Naive B cell (primary cell): ENCODE measurements around the gene C12orf75. TPM values are rescaled to one million over a fixed set of nuclear protein-coding genes. Genes with fewer than 3 reads are reported as not detected.
"Not testable (repeated sequence)": the region's sequence is repeated elsewhere in the genome, so short reads cannot be mapped to it uniquely, and the experiment has no call there.

Experiments
- ATAC-seq, 2 donors: fragments of 150-1000 bp; cut with Tn5 transposase; 2 replicates each; pipeline ENCODE4 v1.10.0; 2021; ENCODE audit warnings: low read depth in 2 of 2, mild to moderate bottlenecking in 2 of 2, moderate library complexity in 2 of 2
- DNase-seq: peaks from one replicate; pipeline ENCODE4 v3.0.0; 2022
- H3K27ac Mint-ChIP-seq, 6 donors: one replicate each; pipeline ENCODE4 v1.8.0; 2020 to 2022; ENCODE audit warnings: mild to moderate bottlenecking in 6 of 6, mixed read lengths in 6 of 6, moderate library complexity in 5 of 6, inconsistent platforms in 2 of 6
- H3K27me3 Mint-ChIP-seq, 3 donors: one replicate each; pipeline ENCODE4 v1.8.0; 2021 to 2022; ENCODE audit warnings: mixed read lengths in 3 of 3, mild to moderate bottlenecking in 1 of 3
- H3K36me3 Mint-ChIP-seq, 2 donors: one replicate each; pipeline ENCODE4 v1.8.0; 2020 to 2022; ENCODE audit warnings: mixed read lengths in 2 of 2, inconsistent platforms in 1 of 2, mild to moderate bottlenecking in 1 of 2
- H3K4me1 Mint-ChIP-seq, 3 donors: one replicate each; pipeline ENCODE4 v1.8.0; 2020 to 2022; ENCODE audit warnings: mixed read lengths in 3 of 3, inconsistent platforms in 1 of 3, mild to moderate bottlenecking in 1 of 3, moderate library complexity in 1 of 3
- H3K4me3 Mint-ChIP-seq, 8 donors: one replicate each; pipeline ENCODE4 v1.8.0; 2020 to 2022; ENCODE audit warnings: mild to moderate bottlenecking in 8 of 8, mixed read lengths in 8 of 8, moderate library complexity in 8 of 8, inconsistent platforms in 2 of 8
- H3K9me3 Mint-ChIP-seq, 7 donors: one replicate each; pipeline ENCODE4 v1.8.0; 2020 to 2022; ENCODE audit warnings: mixed read lengths in 7 of 7, mild to moderate bottlenecking in 5 of 7, inconsistent platforms in 2 of 7, moderate library complexity in 1 of 7
- polyA plus RNA-seq, 6 donors: library from polyadenylated mRNA; unstranded; fragments of 300-500 nt; fragmentation: Illumina TruSeq; gene quantifications; one replicate each; pipeline ENCODE4 v1.2.3, GENCODE V29; 2021; ENCODE audit warnings: low read depth in 6 of 6

C12orf75 gene
- polyA plus RNA-seq, 6 donors from 2014 or later: 10.9 to 56.4 (median 29.5) TPM

DNA sequence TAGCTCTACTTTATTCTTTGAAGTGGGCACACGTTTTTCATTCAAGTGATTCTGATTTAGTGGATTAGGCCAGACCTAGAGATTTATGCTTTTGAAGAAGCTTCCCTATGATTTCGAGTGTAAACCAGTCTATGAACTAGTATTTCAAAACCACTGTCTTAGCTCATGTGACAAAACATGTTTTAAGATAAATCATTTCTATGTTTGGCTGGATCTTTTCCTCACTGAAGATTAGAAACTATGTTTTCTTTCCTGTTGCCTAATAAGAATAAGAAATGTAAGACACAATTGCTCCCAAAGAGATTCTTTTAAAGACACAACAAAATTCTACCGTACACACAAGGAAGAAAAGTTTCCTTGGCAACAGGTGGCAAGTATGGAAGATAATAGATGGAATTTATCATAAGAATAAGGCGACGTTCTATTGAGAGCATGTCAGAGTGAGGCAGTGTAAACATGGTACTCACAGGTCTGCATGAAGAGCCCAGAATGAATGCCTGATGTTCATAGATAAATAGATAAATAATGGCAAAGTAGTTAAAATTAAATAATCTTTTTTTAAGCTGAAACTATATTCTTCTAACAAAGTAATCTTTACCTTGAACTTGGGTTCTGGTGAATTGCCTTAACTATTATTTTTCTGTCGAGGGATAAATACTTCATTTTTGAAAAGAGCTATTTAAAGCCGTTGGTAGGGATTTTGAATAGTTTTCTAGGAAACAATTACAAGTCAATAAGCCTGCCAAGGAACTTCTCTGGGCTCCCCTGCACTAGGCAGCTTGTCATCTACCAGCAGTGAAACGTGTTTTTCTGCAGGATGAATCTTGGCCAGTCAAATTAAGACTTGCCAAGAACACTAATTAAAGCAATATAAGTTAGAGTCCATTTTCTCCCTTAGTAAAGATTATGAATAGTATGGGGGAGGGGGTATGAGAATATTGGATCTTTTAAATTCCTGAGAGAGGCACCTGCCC lies 34.1 kb upstream of the C12orf75 start:
- Mint-ChIP-seq H3K27me3 (peaks cover 4 to 27% (median 14%) of the 10 kb centered on the region in 3 donors), H3K4me1 (no peaks in the 10 kb centered on the region), H3K9me3 (peaks cover 13 to 41% (median 32%) of the 10 kb centered on the region in 7 donors), H3K27ac (peak overlapping the region in 1 of 6 donors; percentile 4), H3K4me3 (no peak overlapping the region), H3K36me3 (peaks cover 12 to 16% of the 10 kb centered on the region in 2 donors)
- DNase-seq: no peak
- ATAC-seq: no peak

DNA sequence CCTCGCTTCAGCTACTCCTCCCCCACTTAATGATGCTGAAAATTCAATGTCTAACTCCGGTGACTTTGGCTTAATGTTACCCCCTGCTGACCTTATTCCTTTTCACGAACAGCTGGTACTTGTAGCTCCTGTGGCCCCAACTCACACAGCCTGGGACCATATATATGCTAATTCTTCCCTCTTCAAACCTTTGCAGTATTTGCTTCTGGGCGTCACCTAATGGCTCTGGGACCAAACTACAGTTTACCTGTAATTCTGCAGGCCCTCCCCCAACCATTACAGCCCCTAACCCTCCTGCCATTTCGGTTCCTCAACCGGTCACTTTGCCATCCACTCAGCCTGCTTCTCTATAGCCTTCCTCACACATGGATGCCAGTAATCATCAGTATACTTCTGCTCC lies 29.6 kb upstream of the C12orf75 start:
- no peak for DNase-seq
- peaks cover 12 to 16% of the 10 kb centered on the region in 2 donors for H3K36me3 Mint-ChIP-seq
- H3K27ac Mint-ChIP-seq: no peak overlapping the region
- peaks cover 13 to 41% (median 33%) of the 10 kb centered on the region in 7 donors for H3K9me3 Mint-ChIP-seq
- H3K27me3 Mint-ChIP-seq: peaks cover 4 to 18% (median 14%) of the 10 kb centered on the region in 3 donors
- no peak for ATAC-seq
- no peak overlapping the region for H3K4me3 Mint-ChIP-seq
- H3K4me1 Mint-ChIP-seq: no peaks in the 10 kb centered on the region

- H3K27ac Mint-ChIP-seq: no peak overlapping the region
- no peak overlapping the region for H3K4me3 Mint-ChIP-seq
- H3K27me3 Mint-ChIP-seq: peaks cover 4 to 18% (median 9%) of the 10 kb centered on the region in 3 donors
- no peaks in the 10 kb centered on the region for H3K4me1 Mint-ChIP-seq
- DNase-seq (no peak), ATAC-seq (no peak)
- peaks cover 13 to 41% (median 33%) of the 10 kb centered on the region in 7 donors for H3K9me3 Mint-ChIP-seq
- H3K36me3 Mint-ChIP-seq: peaks cover 12 to 16% of the 10 kb centered on the region in 2 donors
Measured at GRCh38 chr12:105301696-105302095, 28.8 kb upstream of the C12orf75 start.

DNA sequence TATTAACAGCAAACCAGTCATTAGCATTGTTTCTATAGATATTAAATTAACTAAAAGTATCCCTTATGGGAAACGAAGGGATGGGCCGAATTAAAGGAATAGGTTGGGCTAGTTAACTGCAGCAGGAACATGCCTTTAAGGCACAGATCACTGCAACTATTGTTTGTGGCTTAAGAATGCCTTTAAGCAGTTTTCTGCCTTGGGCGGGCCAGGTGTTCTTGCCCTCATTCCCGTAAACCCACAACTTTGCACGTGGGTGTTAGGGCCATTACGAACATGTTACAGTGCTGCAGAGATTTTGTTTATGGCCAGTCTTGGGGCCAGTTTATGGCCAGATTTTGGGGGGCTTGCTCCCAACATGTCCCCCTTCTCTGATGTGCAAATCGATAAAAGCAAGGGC lies 27.5 kb upstream of the C12orf75 start:
- ATAC-seq: not testable (repeated sequence)

GRCh38 chr12:105304626-105305025 lies 25.9 kb upstream of the C12orf75 start:
- Mint-ChIP-seq H3K27me3 (peaks cover 4 to 29% (median 19%) of the 10 kb centered on the region in 3 donors), H3K9me3 (peaks cover 11 to 38% (median 22%) of the 10 kb centered on the region in 7 donors), H3K36me3 (peaks cover 5 to 24% of the 10 kb centered on the region in 2 donors)
- not testable (repeated sequence) for ATAC-seq, H3K4me1 Mint-ChIP-seq, H3K27ac Mint-ChIP-seq, DNase-seq, H3K4me3 Mint-ChIP-seq

More for the DNA sequence above, 27.5 kb upstream of the C12orf75 start:
- H3K36me3 Mint-ChIP-seq: peaks cover 12 to 20% of the 10 kb centered on the region in 2 donors
- H3K27ac Mint-ChIP-seq: peak overlapping the region in 1 of 6 donors; percentile 45
- not testable (repeated sequence) for H3K4me1 Mint-ChIP-seq, H3K4me3 Mint-ChIP-seq, DNase-seq
- H3K9me3 Mint-ChIP-seq: peaks cover 11 to 39% (median 28%) of the 10 kb centered on the region in 7 donors
- H3K27me3 Mint-ChIP-seq: peaks cover 4 to 20% (median 14%) of the 10 kb centered on the region in 3 donors

DNA sequence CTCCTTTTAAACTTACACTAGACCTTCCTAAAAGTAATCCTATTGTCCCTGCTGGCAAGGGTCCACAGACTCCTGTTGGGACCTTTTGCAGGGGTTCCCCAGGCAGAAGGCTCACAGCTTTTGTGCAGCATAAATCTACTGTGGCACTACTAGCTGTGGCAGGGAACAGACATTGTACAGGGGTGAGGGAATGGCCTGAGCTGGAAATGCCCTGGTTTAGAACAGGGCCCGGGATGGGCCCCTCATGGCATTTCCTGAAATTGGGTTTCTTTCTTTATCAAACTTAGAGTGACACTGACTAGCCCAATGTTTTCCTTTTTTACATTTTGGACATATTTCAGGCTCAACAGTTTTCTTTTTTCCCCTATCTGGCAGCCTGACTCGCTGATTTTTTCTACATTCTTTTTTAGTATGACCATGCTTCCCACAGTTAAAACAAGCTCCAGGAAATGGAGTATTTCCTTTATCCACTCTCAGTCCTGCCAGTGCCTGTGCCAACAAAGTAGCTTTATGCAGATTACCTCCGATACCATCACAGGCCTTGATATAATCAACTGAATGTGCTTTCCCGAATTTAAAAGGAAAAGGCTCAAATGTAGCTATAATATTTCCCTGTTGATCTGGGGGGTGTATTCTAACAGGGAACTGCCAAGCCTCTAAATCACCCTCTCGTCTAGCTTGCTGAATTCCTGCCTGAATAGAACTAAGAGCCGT lies 22.7 kb upstream of the C12orf75 start:
- not testable (repeated sequence) for DNase-seq, H3K4me3 Mint-ChIP-seq, H3K27ac Mint-ChIP-seq, H3K4me1 Mint-ChIP-seq, ATAC-seq
- H3K9me3 Mint-ChIP-seq: peaks cover 7 to 25% (median 13%) of the 10 kb centered on the region in 7 donors
- peaks cover 15 to 29% (median 19%) of the 10 kb centered on the region in 3 donors for H3K27me3 Mint-ChIP-seq
- peaks cover 0 to 18% of the 10 kb centered on the region in 2 donors for H3K36me3 Mint-ChIP-seq

GRCh38 chr12:105308839-105309238 lies 21.7 kb upstream of the C12orf75 start:
- peaks cover 12 to 29% (median 15%) of the 10 kb centered on the region in 3 donors for H3K27me3 Mint-ChIP-seq
- peaks cover 0 to 18% of the 10 kb centered on the region in 2 donors for H3K36me3 Mint-ChIP-seq
- ATAC-seq, H3K27ac Mint-ChIP-seq, H3K4me1 Mint-ChIP-seq, DNase-seq: not testable (repeated sequence)
- peaks cover 8 to 36% (median 20%) of the 10 kb centered on the region in 7 donors for H3K9me3 Mint-ChIP-seq
- H3K4me3 Mint-ChIP-seq: peak overlapping the region in 1 of 8 donors; percentile 3

- not testable (repeated sequence) for H3K27ac Mint-ChIP-seq, DNase-seq, H3K4me1 Mint-ChIP-seq, H3K4me3 Mint-ChIP-seq, ATAC-seq
- Mint-ChIP-seq H3K36me3 (peaks cover 0 to 18% of the 10 kb centered on the region in 2 donors), H3K27me3 (peaks cover 10 to 29% (median 11%) of the 10 kb centered on the region in 3 donors), H3K9me3 (peaks cover 12 to 42% (median 24%) of the 10 kb centered on the region in 7 donors)
Measured at GRCh38 chr12:105309384-105309783, 21.1 kb upstream of the C12orf75 start.

DNA sequence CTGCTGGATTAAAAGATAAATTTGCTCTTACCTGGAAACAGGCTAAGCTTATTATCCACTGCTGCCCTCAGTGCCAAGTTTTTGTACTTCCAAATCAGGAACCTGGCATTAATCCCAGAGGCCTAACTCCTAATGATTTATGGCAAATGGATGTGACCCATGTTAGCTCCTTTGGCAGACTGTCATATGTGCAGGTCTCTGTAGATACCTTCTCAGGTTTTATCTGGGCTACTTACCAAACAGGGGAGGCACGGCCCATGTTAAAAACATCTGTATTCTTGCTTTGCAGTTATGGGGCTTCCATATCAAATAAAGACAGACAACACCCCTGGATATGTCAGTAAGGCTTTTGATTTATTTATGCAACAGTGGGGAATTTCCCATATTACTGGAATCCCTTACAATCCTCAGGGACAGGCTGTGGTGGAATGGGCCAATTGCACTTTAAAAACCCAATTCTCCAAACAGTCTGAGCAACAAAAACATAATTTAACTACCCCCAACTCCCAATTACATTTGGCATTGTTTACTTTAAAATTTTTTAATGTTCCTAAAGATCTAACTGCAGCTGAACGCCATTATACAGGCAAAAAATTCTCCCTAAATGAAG lies 19.9 kb upstream of the C12orf75 start:
- not testable (repeated sequence) for H3K4me1 Mint-ChIP-seq, DNase-seq, H3K27ac Mint-ChIP-seq, ATAC-seq, H3K4me3 Mint-ChIP-seq
- H3K36me3 Mint-ChIP-seq: peaks cover 0 to 18% of the 10 kb centered on the region in 2 donors
- peaks cover 8 to 34% (median 11%) of the 10 kb centered on the region in 3 donors for H3K27me3 Mint-ChIP-seq
- peaks cover 12 to 51% (median 25%) of the 10 kb centered on the region in 7 donors for H3K9me3 Mint-ChIP-seq

DNA sequence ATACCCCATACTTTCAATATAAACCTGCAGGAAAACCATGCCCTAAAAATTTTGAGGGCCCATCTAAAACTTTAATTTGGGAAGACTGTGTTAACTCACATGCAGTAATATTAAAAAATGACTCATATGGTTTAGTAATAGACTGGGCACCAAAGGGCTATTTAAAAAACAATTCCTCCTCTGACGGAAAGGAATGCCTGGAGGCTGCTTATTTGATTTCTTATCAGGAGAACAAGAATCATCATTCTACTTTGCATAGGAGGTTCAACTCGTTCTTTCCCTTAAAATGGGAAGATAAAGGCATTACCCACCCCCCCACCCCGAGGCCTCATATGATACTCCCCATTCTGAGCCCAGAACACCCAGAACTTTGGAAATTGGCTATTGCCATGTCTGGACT lies 18.6 kb upstream of the C12orf75 start:
- Mint-ChIP-seq H3K9me3 (peaks cover 12 to 51% (median 25%) of the 10 kb centered on the region in 7 donors), H3K27me3 (peaks cover 8 to 42% (median 11%) of the 10 kb centered on the region in 3 donors), H3K36me3 (peaks cover 0 to 18% of the 10 kb centered on the region in 2 donors)
- ATAC-seq, H3K4me1 Mint-ChIP-seq, DNase-seq, H3K27ac Mint-ChIP-seq, H3K4me3 Mint-ChIP-seq: not testable (repeated sequence)

- not testable (repeated sequence) for ATAC-seq
Measured at GRCh38 chr12:105313755-105314154, 16.7 kb upstream of the C12orf75 start.

GRCh38 chr12:105315130-105315529 lies 15.4 kb upstream of the C12orf75 start:
- no peak for ATAC-seq
- DNase-seq: no peak
- Mint-ChIP-seq H3K9me3 (peaks cover 4 to 31% (median 19%) of the 10 kb centered on the region in 7 donors), H3K27ac (no peak overlapping the region), H3K36me3 (no peaks in the 10 kb centered on the region), H3K27me3 (peaks cover 0 to 26% (median 9%) of the 10 kb centered on the region in 3 donors), H3K4me1 (no peaks in the 10 kb centered on the region), H3K4me3 (no peak overlapping the region)

More at GRCh38 chr12:105313755-105314154, 16.7 kb upstream of the C12orf75 start:
- H3K9me3 Mint-ChIP-seq: peaks cover 4 to 38% (median 21%) of the 10 kb centered on the region in 7 donors
- not testable (repeated sequence) for DNase-seq, H3K4me3 Mint-ChIP-seq, H3K27ac Mint-ChIP-seq, H3K36me3 Mint-ChIP-seq, H3K4me1 Mint-ChIP-seq
- H3K27me3 Mint-ChIP-seq: peaks cover 0 to 27% (median 11%) of the 10 kb centered on the region in 3 donors
